RWPE2 (cell line): Measurements from ENCODE around the gene CROCC.

Experiments
- ATAC-seq: fragments of 200-7000 bp; cut with Tn5 transposase; 3 replicates; pipeline ENCODE4 v1.9.1; 2021; ENCODE audit warnings: low read depth
- DNase-seq: peaks from one replicate; pipeline ENCODE4 v3.0.0-alpha.2; 2020; ENCODE audit warnings: low spot score
- H3K27ac ChIP-seq: fragments of 450-650 bp; 2 replicates; pipeline ENCODE4 v1.5.1; 2017; ENCODE audit warnings: mild to moderate bottlenecking; ENCODE audit not compliant: poor library complexity, severe bottlenecking
- H3K27me3 ChIP-seq: fragments of 250-450 bp; sonication (Bioruptor Pico); 2 replicates; pipeline ENCODE4 v1.5.1; 2021; ENCODE audit warnings: mild to moderate bottlenecking, moderate library complexity; ENCODE audit not compliant: insufficient read depth, poor library complexity, severe bottlenecking
- H3K36me3 ChIP-seq: fragments of 250-450 bp; sonication (Bioruptor Pico); 2 replicates; pipeline ENCODE4 v1.5.1; 2020; ENCODE audit warnings: low read depth, mild to moderate bottlenecking, moderate library complexity
- H3K4me1 ChIP-seq: fragments of 250-450 bp; sonication (Bioruptor Pico); 2 replicates; pipeline ENCODE4 v1.5.1; 2021; ENCODE audit warnings: mild to moderate bottlenecking, moderate library complexity; ENCODE audit not compliant: insufficient read depth, poor library complexity, severe bottlenecking
- H3K4me3 ChIP-seq: fragments of 250-450 bp; sonication (Bioruptor Pico); 2 replicates; pipeline ENCODE4 v1.5.1; 2021; ENCODE audit warnings: mild to moderate bottlenecking, moderate library complexity; ENCODE audit not compliant: severe bottlenecking
- H3K9me3 ChIP-seq: fragments of 250-450 bp; sonication (Bioruptor Pico); 2 replicates; pipeline ENCODE4 v1.5.1; 2021; ENCODE audit warnings: mild to moderate bottlenecking, moderate library complexity; ENCODE audit not compliant: severe bottlenecking
- TF ChIP-seq, protein P1 (sequence below): fragments of 450-650 bp; IDR thresholded peaks from one replicate; pipeline ENCODE4 v1.5.1; 2017; ENCODE audit warnings: mild to moderate bottlenecking, moderate library complexity; ENCODE audit not compliant: poor library complexity, severe bottlenecking

CROCC gene

DNA sequence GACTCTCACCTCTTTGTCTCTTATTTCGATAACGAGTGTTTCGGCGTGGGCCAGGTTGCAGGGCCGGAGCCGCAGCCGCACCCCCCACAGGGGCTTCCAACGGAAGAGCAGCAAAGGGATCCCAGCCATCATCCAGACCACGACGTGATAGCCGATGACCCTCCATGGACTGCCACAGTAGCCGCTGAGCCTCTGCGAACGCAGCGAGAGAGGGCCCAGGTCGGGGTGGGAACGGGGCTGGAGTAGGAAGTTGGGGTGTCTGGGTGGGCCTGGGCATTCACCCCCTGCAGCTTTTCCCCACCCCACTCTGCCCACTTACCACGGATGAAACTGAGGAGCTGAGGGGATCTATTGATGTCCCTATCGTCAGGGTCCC lies 83.6 kb downstream of the CROCC start:
- ATAC-seq (no peak), DNase-seq (no peak)
- H3K27me3 ChIP-seq = no peaks in the 10 kb centered on the region
- H3K9me3 ChIP-seq = no peaks in the 10 kb centered on the region
- TF ChIP-seq, protein P1, sequence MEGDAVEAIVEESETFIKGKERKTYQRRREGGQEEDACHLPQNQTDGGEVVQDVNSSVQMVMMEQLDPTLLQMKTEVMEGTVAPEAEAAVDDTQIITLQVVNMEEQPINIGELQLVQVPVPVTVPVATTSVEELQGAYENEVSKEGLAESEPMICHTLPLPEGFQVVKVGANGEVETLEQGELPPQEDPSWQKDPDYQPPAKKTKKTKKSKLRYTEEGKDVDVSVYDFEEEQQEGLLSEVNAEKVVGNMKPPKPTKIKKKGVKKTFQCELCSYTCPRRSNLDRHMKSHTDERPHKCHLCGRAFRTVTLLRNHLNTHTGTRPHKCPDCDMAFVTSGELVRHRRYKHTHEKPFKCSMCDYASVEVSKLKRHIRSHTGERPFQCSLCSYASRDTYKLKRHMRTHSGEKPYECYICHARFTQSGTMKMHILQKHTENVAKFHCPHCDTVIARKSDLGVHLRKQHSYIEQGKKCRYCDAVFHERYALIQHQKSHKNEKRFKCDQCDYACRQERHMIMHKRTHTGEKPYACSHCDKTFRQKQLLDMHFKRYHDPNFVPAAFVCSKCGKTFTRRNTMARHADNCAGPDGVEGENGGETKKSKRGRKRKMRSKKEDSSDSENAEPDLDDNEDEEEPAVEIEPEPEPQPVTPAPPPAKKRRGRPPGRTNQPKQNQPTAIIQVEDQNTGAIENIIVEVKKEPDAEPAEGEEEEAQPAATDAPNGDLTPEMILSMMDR = no peak
- H3K4me1 ChIP-seq = peaks cover 7% of the 10 kb centered on the region
- no peak overlapping the region for H3K4me3 ChIP-seq
- H3K36me3 ChIP-seq = peaks cover 28% of the 10 kb centered on the region
- H3K27ac ChIP-seq = no peak overlapping the region

DNA sequence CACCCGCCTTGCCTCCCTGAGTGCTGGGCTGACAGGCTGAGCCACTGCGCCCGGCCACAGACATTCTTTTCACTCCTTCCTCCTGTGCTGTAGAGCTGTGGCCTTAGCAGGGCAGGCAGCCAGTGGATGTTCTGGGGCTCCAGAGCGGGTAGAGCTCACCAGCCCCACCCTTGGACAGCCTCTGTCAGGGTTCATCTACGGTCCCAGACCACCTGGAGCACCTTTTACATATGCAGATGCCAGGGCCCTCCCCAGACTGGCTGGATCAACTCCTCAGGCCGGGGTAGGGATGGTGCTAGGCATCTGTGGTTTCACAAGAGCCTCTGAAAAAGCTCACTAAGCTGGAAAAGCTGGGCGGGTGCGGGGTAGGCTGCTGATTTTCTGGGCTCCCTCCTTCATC lies 85.4 kb downstream of the CROCC start:
- peaks cover 20% of the 10 kb centered on the region for H3K36me3 ChIP-seq

DNA sequence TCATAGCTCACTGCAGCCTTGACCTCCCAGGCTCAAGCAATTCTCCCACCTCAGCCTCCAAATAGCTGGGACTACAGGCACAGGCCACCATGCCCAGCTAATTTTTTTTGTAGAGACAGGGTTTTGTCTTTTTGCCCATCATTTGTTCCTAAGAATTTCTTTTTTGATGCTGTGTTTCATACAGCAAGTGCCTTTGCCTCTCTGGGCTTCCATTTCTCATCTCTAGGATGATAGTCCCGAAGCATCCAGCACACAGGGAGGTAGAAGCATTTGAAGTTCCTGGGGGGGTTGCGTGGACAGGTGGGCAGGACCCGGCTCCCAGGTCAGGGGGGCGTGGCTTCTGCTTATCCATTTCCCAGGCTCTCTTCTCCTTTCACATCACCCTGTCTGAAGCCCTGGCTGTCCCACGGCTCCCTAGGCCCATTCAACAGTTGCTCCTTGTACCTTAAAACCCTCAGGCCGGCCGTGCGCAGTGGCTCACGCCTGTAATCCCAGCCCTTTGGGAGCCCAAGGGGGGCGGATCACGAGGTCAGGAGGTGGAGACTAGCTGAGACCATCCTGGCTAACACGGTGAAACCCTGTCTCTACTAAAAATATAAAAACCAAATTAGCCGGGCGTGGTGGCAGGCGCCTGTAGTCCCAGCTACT lies 86.6 kb downstream of the CROCC start:
- no peak overlapping the region for H3K27ac ChIP-seq
- no peaks in the 10 kb centered on the region for H3K27me3 ChIP-seq
- H3K36me3 ChIP-seq = peaks cover 8% of the 10 kb centered on the region
- H3K9me3 ChIP-seq = no peaks in the 10 kb centered on the region
- H3K4me3 ChIP-seq = no peak overlapping the region
- TF ChIP-seq, protein P1 = no peak
- DNase-seq = no peak
- ATAC-seq = no peak
- H3K4me1 ChIP-seq = peaks cover 17% of the 10 kb centered on the region

More for the DNA sequence above, 85.4 kb downstream of the CROCC start:
- Histone ChIP-seq H3K4me3 (no peak overlapping the region), H3K27ac (no peak overlapping the region), H3K9me3 (no peaks in the 10 kb centered on the region), H3K4me1 (peaks cover 12% of the 10 kb centered on the region), H3K27me3 (no peaks in the 10 kb centered on the region)
- ATAC-seq = no peak
- no peak for DNase-seq
- TF ChIP-seq, protein P1 = no peak

DNA sequence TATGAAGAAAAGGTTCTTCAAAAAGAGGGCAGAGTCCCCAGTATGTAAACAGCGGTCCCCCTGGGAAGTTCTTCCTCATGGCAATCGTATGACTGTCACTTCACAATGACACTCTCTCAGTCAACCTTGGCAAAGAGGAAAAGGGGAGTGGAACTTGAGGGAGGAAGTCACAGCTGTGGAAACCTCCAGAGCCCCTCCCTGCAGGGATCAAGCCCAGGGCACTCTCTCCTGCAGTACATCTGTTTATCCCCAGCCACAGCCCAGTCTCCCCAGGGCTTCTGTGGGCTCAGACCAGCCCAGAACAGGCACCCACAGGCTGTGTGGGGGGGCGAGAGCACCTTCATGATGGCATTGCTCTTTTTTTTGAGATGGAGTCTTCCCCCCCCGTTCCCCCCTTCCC lies 88.0 kb downstream of the CROCC start:
- H3K4me3 ChIP-seq = no peak overlapping the region
- H3K36me3 ChIP-seq = peaks cover under 1% of the 10 kb centered on the region; the same call in 1 of the 2 replicates
- no peaks in the 10 kb centered on the region for H3K27me3 ChIP-seq
- no peak overlapping the region for H3K27ac ChIP-seq
- ATAC-seq (no peak), DNase-seq (no peak)
- TF ChIP-seq, protein P1 = no peak
- no peaks in the 10 kb centered on the region for H3K9me3 ChIP-seq
- H3K4me1 ChIP-seq = peaks cover 13% of the 10 kb centered on the region

DNA sequence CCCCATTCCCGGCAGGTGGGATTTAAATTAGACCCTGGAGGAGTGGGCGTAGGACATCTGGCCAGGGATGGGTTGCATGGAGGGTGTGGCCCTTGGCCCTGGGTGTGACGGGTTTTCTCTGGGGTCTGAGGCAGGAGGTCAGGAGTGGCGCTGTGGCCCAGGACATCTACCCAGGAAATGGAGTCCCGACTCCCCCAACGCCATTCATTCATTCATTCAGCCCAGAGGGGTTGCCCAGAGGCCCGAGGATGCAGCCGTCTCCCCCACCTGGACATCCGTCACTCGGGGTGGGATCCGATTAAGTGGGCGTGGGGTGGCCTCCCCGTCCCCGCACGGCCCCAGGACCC lies 89.3 kb downstream of the CROCC start:
- H3K4me3 ChIP-seq = peak overlapping the region; percentile 94
- H3K9me3 ChIP-seq = no peaks in the 10 kb centered on the region
- H3K4me1 ChIP-seq = peaks cover 13% of the 10 kb centered on the region
- TF ChIP-seq, protein P1 = peak; percentile 9
- H3K27ac ChIP-seq = peak overlapping the region; percentile 31
- no peaks in the 10 kb centered on the region for H3K27me3 ChIP-seq
- no peak for DNase-seq
- H3K36me3 ChIP-seq = no peaks in the 10 kb centered on the region
- ATAC-seq = no peak
